ENCODE data around the gene PDGFD.

PDGFD gene

GRCh38 chr11:103883856-103884255 is 280.1 kb downstream of the PDGFD start:
- Histone ChIP-seq H3K27me3 (ENCODE audit: control insufficient read depth, insufficient read depth, low read length) (no peaks in the 10 kb centered on the region), H3K36me3 (ENCODE audit: control insufficient read depth, insufficient read depth, low read length) (no peaks in the 10 kb centered on the region), H3K4me1 (ENCODE audit: control insufficient read depth, insufficient read depth, low read length) (no peaks in the 10 kb centered on the region), H3K9ac (ENCODE audit: low read depth, low read length) (no peak overlapping the region), H3K27ac (ENCODE audit: low read depth, low read length) (no peak overlapping the region), H3K9me3 (ENCODE audit: control insufficient read depth, insufficient read depth, low read length) (no peaks in the 10 kb centered on the region), H3K4me3 (ENCODE audit: low read depth, low read length) (no peak overlapping the region)

- Histone ChIP-seq H3K4me1 (ENCODE audit: control insufficient read depth, insufficient read depth, low read length) (no peaks in the 10 kb centered on the region), H3K36me3 (ENCODE audit: control insufficient read depth, insufficient read depth, low read length) (no peaks in the 10 kb centered on the region), H3K9ac (ENCODE audit: low read depth, low read length) (no peak overlapping the region), H3K9me3 (ENCODE audit: control insufficient read depth, insufficient read depth, low read length) (no peaks in the 10 kb centered on the region), H3K4me3 (ENCODE audit: low read depth, low read length) (no peak overlapping the region), H3K27ac (ENCODE audit: low read depth, low read length) (no peak overlapping the region), H3K27me3 (ENCODE audit: control insufficient read depth, insufficient read depth, low read length) (no peaks in the 10 kb centered on the region)
Observed at GRCh38 chr11:103883291-103883690, 280.7 kb downstream of the PDGFD start.

GRCh38 chr11:103881584-103881983 is 282.4 kb downstream of the PDGFD start:
- Histone ChIP-seq H3K4me1 (ENCODE audit: control insufficient read depth, insufficient read depth, low read length) (no peaks in the 10 kb centered on the region), H3K4me3 (ENCODE audit: low read depth, low read length) (no peak overlapping the region), H3K36me3 (ENCODE audit: control insufficient read depth, insufficient read depth, low read length) (no peaks in the 10 kb centered on the region), H3K9me3 (ENCODE audit: control insufficient read depth, insufficient read depth, low read length) (no peaks in the 10 kb centered on the region), H3K9ac (ENCODE audit: low read depth, low read length) (no peak overlapping the region), H3K27ac (ENCODE audit: low read depth, low read length) (no peak overlapping the region), H3K27me3 (ENCODE audit: control insufficient read depth, insufficient read depth, low read length) (no peaks in the 10 kb centered on the region)

GRCh38 chr11:103880968-103881367 is 283.0 kb downstream of the PDGFD start:
- Histone ChIP-seq H3K36me3 (ENCODE audit: control insufficient read depth, insufficient read depth, low read length) (no peaks in the 10 kb centered on the region), H3K4me1 (ENCODE audit: control insufficient read depth, insufficient read depth, low read length) (no peaks in the 10 kb centered on the region), H3K27me3 (ENCODE audit: control insufficient read depth, insufficient read depth, low read length) (no peaks in the 10 kb centered on the region), H3K9me3 (ENCODE audit: control insufficient read depth, insufficient read depth, low read length) (no peaks in the 10 kb centered on the region), H3K4me3 (ENCODE audit: low read depth, low read length) (no peak overlapping the region), H3K27ac (ENCODE audit: low read depth, low read length) (no peak overlapping the region), H3K9ac (ENCODE audit: low read depth, low read length) (no peak overlapping the region)

- Histone ChIP-seq H3K36me3 (ENCODE audit: control insufficient read depth, insufficient read depth, low read length) (no peaks in the 10 kb centered on the region), H3K9me3 (ENCODE audit: control insufficient read depth, insufficient read depth, low read length) (no peaks in the 10 kb centered on the region), H3K27me3 (ENCODE audit: control insufficient read depth, insufficient read depth, low read length) (no peaks in the 10 kb centered on the region), H3K4me3 (ENCODE audit: low read depth, low read length) (no peak overlapping the region), H3K27ac (ENCODE audit: low read depth, low read length) (no peak overlapping the region), H3K9ac (ENCODE audit: low read depth, low read length) (no peak overlapping the region), H3K4me1 (ENCODE audit: control insufficient read depth, insufficient read depth, low read length) (no peaks in the 10 kb centered on the region)
Observed at GRCh38 chr11:103878646-103879045, 285.3 kb downstream of the PDGFD start.

GRCh38 chr11:103877221-103877620 is 286.7 kb downstream of the PDGFD start:
- H3K36me3 ChIP-seq (ENCODE audit: control insufficient read depth, insufficient read depth, low read length): no peaks in the 10 kb centered on the region
- no peaks in the 10 kb centered on the region for H3K27me3 ChIP-seq (ENCODE audit: control insufficient read depth, insufficient read depth, low read length)
- H3K4me1 ChIP-seq (ENCODE audit: control insufficient read depth, insufficient read depth, low read length): no peaks in the 10 kb centered on the region
- no peak overlapping the region for H3K4me3 ChIP-seq (ENCODE audit: low read depth, low read length)
- no peaks in the 10 kb centered on the region for H3K9me3 ChIP-seq (ENCODE audit: control insufficient read depth, insufficient read depth, low read length)
- H3K27ac ChIP-seq (ENCODE audit: low read depth, low read length): no peak overlapping the region
- no peak overlapping the region for H3K9ac ChIP-seq (ENCODE audit: low read depth, low read length)

- Histone ChIP-seq H3K36me3 (ENCODE audit: control insufficient read depth, insufficient read depth, low read length) (no peaks in the 10 kb centered on the region), H3K9me3 (ENCODE audit: control insufficient read depth, insufficient read depth, low read length) (no peaks in the 10 kb centered on the region), H3K27me3 (ENCODE audit: control insufficient read depth, insufficient read depth, low read length) (no peaks in the 10 kb centered on the region), H3K27ac (ENCODE audit: low read depth, low read length) (no peak overlapping the region), H3K4me3 (ENCODE audit: low read depth, low read length) (no peak overlapping the region), H3K4me1 (ENCODE audit: control insufficient read depth, insufficient read depth, low read length) (no peaks in the 10 kb centered on the region), H3K9ac (ENCODE audit: low read depth, low read length) (no peak overlapping the region)
Observed at GRCh38 chr11:103875855-103876510, 288.0 kb downstream of the PDGFD start.

- Histone ChIP-seq H3K4me1 (ENCODE audit: control insufficient read depth, insufficient read depth, low read length) (no peaks in the 10 kb centered on the region), H3K9me3 (ENCODE audit: control insufficient read depth, insufficient read depth, low read length) (no peaks in the 10 kb centered on the region), H3K27me3 (ENCODE audit: control insufficient read depth, insufficient read depth, low read length) (no peaks in the 10 kb centered on the region), H3K36me3 (ENCODE audit: control insufficient read depth, insufficient read depth, low read length) (no peaks in the 10 kb centered on the region), H3K27ac (ENCODE audit: low read depth, low read length) (no peak overlapping the region), H3K9ac (ENCODE audit: low read depth, low read length) (no peak overlapping the region), H3K4me3 (ENCODE audit: low read depth, low read length) (no peak overlapping the region)
Observed at GRCh38 chr11:103872748-103873147, 291.2 kb downstream of the PDGFD start.

GRCh38 chr11:103871923-103872551 is 291.9 kb downstream of the PDGFD start:
- Histone ChIP-seq H3K9ac (ENCODE audit: low read depth, low read length) (no peak overlapping the region), H3K27ac (ENCODE audit: low read depth, low read length) (no peak overlapping the region), H3K9me3 (ENCODE audit: control insufficient read depth, insufficient read depth, low read length) (no peaks in the 10 kb centered on the region), H3K4me3 (ENCODE audit: low read depth, low read length) (no peak overlapping the region), H3K27me3 (ENCODE audit: control insufficient read depth, insufficient read depth, low read length) (no peaks in the 10 kb centered on the region), H3K4me1 (ENCODE audit: control insufficient read depth, insufficient read depth, low read length) (no peaks in the 10 kb centered on the region), H3K36me3 (ENCODE audit: control insufficient read depth, insufficient read depth, low read length) (no peaks in the 10 kb centered on the region)

GRCh38 chr11:103870821-103871309 is 293.1 kb downstream of the PDGFD start:
- no peak overlapping the region for H3K27ac ChIP-seq (ENCODE audit: low read depth, low read length)
- no peaks in the 10 kb centered on the region for H3K27me3 ChIP-seq (ENCODE audit: control insufficient read depth, insufficient read depth, low read length)
- H3K4me3 ChIP-seq (ENCODE audit: low read depth, low read length): no peak overlapping the region
- H3K4me1 ChIP-seq (ENCODE audit: control insufficient read depth, insufficient read depth, low read length): no peaks in the 10 kb centered on the region
- H3K9ac ChIP-seq (ENCODE audit: low read depth, low read length): no peak overlapping the region
- H3K36me3 ChIP-seq (ENCODE audit: control insufficient read depth, insufficient read depth, low read length): no peaks in the 10 kb centered on the region
- no peaks in the 10 kb centered on the region for H3K9me3 ChIP-seq (ENCODE audit: control insufficient read depth, insufficient read depth, low read length)

GRCh38 chr11:103867481-103867880 is 296.5 kb downstream of the PDGFD start:
- Histone ChIP-seq H3K27me3 (ENCODE audit: control insufficient read depth, insufficient read depth, low read length) (no peaks in the 10 kb centered on the region), H3K9ac (ENCODE audit: low read depth, low read length) (no peak overlapping the region), H3K4me1 (ENCODE audit: control insufficient read depth, insufficient read depth, low read length) (no peaks in the 10 kb centered on the region), H3K36me3 (ENCODE audit: control insufficient read depth, insufficient read depth, low read length) (no peaks in the 10 kb centered on the region), H3K4me3 (ENCODE audit: low read depth, low read length) (no peak overlapping the region), H3K27ac (ENCODE audit: low read depth, low read length) (no peak overlapping the region), H3K9me3 (ENCODE audit: control insufficient read depth, insufficient read depth, low read length) (no peaks in the 10 kb centered on the region)
